ENCODE measurements around the gene NOC2L.
"Not testable (repeated sequence)": the region's sequence is repeated elsewhere in the genome, so short reads cannot be mapped to it uniquely, and the experiment has no call there.

Gene NOC2L

GRCh38 chr1:995665-996633, 36.9 kb upstream of the NOC2L start:
- no peak for DNase-seq (ENCODE audit: extremely low spot score, insufficient read length, low read depth)
- FAIRE-seq: no peak

GRCh38 chr1:994546-994945, 35.5 kb upstream of the NOC2L start:
- DNase-seq (ENCODE audit: extremely low spot score, insufficient read length, low read depth); FAIRE-seq: not testable (repeated sequence)

DNA sequence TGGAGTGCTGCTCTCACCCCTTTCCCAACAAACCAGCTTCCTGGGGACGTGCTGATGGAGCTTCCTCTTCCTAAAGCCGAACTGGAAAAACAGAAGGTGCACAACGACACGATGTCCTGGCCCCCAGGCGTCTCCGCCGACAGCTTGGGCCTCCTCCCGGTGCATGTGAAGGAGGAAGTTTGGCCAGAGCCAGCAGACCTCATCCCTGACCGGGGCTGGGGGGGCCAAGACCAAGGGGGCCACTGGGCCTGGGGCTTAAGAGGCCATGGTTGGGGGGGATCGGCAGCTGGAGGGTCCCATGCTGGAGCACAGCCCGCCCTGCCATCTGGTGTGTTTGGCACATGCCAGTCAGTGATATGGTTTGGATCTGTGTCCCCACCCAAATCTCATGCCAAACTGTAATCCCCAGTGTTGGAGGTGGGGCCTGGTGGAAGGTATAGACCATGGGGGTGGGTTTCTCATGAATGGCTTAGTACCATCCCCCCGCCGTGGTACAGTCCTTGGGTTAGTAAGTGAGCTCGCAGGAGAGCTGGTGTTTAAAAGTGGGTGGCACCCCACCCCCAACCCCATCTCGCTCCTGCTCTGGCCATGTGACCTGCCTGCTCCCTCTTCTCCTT, 34.4 kb upstream of the NOC2L start:
- FAIRE-seq: no peak
- no peak for DNase-seq (ENCODE audit: extremely low spot score, insufficient read length, low read depth)

GRCh38 chr1:992362-992761, 33.3 kb upstream of the NOC2L start:
- FAIRE-seq: peak; percentile 35
- DNase-seq (ENCODE audit: extremely low spot score, insufficient read length, low read depth): no peak

DNA sequence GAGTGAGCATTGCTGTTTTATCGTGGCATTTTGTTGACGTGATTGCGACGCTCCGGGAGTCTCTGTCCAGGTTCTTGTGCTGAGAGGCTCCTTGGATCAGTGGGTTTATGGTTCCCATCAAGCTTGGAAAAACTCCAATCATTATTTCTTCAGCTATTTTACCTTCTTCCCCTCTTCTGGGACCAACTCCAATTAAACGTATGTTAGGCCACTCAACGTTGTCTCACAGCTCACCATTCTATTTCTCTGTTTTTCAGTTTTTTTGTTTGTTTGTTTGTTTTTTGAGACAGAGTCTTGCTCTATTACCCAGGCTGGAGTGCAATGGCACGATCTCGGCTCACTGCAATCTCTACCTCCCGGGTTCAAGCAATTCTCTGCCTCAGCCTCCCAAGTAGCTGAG, 32.8 kb upstream of the NOC2L start:
- DNase-seq (ENCODE audit: extremely low spot score, insufficient read length, low read depth): no peak
- no peak for FAIRE-seq

- not testable (repeated sequence) for FAIRE-seq; DNase-seq (ENCODE audit: extremely low spot score, insufficient read length, low read depth)
Observed at GRCh38 chr1:991275-991674, 32.2 kb upstream of the NOC2L start.

GRCh38 chr1:988061-988460, 29.0 kb upstream of the NOC2L start:
- FAIRE-seq; DNase-seq (ENCODE audit: extremely low spot score, insufficient read length, low read depth): not testable (repeated sequence)

DNA sequence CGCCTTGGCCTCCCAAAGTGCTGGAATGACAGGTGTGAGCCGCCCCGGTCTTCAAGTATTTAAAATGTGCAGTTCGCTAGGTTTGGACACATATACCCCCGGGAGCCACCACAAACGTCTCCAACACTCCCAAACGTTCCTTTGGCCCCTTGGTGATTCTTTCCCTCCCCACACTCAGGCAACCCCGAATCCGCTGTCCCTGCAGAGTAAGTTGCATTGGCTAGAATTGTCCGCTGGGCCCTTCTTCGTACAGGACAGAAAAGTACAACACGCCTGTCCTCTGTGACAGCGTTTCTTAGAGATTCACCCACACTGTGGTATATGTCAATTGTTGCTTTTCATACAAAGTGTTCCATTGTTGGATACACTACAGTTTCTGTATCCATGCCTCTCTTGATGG, 26.1 kb upstream of the NOC2L start:
- no peak for FAIRE-seq
- no peak for DNase-seq (ENCODE audit: extremely low spot score, insufficient read length, low read depth)

- FAIRE-seq: no peak
Observed at GRCh38 chr1:984476-984814, 25.4 kb upstream of the NOC2L start.

GRCh38 chr1:983798-984475, 24.9 kb upstream of the NOC2L start:
- FAIRE-seq: no peak
- no peak for DNase-seq (ENCODE audit: extremely low spot score, insufficient read length, low read depth)

More at GRCh38 chr1:984476-984814, 25.4 kb upstream of the NOC2L start:
- no peak for DNase-seq (ENCODE audit: extremely low spot score, insufficient read length, low read depth)

DNA sequence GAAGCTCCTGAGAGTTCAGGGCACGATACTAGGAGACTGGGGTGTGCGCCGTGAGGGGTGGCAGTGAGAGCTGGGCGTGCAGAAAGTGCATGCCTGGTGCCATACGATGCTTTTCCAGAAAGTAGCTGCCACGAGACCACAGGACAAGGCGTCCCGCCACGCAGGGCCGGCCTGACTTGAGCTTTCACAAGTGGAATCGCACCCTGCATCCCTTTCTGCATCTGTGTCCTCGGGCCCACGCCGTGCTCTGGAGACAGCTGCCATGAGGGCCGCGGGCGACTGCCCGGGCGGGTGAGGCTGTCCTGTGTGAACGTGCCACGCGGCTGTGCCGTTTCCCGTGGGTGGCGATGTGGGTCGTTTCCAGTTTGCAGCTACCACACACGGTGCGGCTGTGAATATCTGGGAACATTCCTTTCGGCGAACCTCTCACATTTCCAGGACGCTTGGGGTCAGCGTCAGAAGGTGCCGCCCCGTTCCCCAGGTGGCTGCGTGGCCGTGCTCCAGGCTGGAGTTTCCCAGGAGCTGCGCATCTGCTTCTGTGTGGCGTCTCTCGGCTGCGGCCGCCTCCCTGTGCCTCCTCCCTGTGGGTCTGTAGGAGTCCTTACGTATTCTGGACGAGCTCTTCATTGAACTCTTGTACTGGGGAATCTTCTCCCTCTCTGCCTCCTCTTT, 23.8 kb upstream of the NOC2L start:
- DNase-seq (ENCODE audit: extremely low spot score, insufficient read length, low read depth) (no peak), FAIRE-seq (no peak)

DNA sequence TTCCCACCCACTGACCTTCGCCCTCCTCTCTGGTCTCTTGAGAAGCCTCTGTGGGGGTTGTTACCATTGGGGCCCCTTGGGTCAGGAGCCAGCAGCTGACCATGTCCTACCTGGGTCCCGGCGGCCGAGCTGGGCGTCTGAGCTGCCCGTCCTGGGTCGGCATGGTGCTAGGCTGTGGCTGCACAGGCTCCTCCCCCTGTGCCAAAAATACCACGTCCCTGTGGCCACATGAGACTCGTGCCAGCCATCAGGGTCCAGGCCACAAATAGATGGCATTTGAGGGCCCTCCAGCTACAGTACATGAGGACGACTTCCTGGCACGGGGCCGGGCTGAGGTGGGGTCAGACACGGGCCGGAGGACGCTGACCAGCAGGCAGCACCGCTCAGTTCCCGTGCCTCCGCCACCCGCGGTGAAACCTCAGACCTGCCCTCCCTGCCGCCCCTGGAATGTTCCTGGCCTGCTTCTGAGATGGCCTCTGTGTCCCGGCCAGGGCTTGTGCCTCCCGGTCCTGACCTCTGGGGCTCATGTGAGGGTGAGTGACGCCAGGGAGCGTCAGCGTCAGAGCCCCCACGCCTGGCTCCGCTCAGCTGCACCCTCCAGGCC, 23.0 kb upstream of the NOC2L start, which contains the start of gene PERM1:
Gene PERM1 (minus strand): TSS at position 139 of the 604 bp plus-strand sequence. CDS start 1,064 bp downstream, outside the sequence.
- no peak for FAIRE-seq
- no peak for DNase-seq (ENCODE audit: extremely low spot score, insufficient read length, low read depth)

GRCh38 chr1:981491-981954, 22.5 kb upstream of the NOC2L start:
- FAIRE-seq (no peak), DNase-seq (ENCODE audit: extremely low spot score, insufficient read length, low read depth) (no peak)

DNA sequence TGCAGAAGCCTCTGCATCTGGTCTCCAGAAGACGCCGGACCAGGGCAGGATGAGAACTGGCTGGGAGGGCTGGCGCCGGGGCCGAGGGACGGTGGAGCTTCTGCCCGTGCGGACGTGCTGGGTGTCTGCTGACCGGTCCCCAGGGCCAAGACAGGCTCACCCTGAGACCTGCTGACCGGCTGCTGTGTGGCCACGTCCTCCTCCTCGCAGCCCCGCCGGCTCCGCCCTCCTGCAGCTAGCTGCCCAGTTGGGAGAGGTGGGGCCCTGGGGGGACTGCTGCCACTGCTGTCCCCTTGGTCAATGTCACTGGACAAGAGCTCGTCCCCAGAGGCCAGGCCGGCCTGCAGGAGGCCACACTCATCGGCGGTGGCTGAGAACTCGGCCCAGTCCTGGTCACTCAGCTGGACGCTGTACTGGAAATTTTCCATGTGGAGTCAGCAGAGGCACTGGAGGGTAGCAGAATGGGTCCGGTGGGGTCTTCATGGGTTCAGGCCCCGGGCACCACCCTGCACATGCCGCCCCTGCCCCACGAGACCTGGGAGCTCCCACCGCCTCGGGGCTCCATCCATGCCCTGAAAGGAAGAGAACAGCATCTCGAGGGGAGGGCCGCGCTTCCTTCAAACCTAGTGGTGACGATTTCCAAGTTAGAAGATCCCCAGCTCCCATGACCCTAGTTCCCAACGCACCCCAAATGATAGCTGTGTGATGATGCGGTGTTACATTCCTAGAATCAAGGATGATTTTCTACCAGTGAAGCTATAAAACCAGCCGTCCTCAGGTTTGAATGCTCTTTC, 21.7 kb upstream of the NOC2L start:
- FAIRE-seq: no peak
- DNase-seq (ENCODE audit: extremely low spot score, insufficient read length, low read depth): no peak

DNA sequence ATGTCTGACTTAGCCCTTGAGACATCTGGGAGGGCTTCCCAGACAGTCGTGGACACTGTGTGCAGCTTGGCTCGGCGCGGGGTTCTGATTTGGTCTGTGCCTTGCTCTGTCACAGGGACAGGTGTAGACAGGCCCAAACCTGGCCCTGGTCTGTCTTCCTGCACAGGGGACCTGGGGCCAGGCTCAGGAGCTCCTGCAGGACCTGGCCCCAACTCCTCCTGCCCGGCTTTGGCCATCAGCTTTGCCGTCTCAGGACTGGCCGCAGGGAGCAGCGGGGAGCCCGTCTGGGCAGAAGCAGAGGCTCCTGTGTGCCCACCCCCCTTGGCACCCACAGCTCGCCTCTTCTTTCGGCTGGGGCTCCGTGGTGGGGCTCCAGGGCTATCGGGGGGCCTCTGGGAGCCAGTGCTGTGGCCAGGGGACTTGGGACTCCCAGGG, 21.1 kb upstream of the NOC2L start:
- DNase-seq (ENCODE audit: extremely low spot score, insufficient read length, low read depth): no peak
- no peak for FAIRE-seq

GRCh38 chr1:979744-980072, 20.7 kb upstream of the NOC2L start:
- FAIRE-seq: no peak

DNA sequence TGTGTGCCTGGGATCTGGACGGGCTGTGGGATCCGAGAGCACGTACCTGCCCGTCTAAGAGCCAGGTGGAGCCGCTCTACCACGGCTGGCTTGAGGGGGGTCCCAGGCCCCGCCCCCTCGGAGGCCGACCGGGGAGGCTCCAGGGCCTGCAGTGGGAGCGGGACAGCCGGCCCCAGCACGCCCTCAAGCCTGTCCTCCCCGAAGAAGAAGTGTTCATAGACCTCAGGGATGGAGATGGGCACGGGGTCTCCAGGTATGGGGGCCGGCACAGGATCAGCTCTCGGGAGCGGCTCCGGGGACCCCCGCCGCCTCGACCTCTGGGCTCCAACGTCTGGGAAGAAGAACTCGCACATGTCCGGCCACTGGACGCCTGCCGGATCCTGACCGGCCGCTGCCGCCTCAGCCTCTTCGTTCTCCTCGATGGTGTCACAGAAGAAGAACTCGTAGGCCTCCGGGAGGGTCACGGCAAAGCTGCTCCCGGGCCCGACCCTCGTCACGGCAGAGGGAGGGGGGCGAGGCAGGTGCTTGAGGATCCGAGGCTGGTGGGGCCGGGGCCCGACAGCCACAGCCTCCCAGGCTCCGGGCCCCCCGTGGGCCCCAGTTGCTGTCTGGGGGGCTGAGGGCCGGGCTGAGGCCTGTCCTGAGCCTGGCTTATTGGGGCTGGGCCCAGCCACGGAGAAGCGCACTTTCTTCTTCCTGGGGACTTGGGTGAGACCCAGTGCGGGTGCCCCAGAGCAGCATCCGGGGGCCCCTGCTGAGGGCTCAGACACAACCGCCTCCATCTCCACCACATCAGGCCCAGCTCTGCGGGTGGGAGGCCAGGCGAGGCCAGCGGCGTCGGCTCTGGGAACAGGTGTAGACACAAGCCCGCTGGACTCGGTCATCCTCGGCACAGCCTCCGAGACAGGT, 20.0 kb upstream of the NOC2L start:
- DNase-seq (ENCODE audit: extremely low spot score, insufficient read length, low read depth): no peak
- FAIRE-seq: no peak

More at GRCh38 chr1:979744-980072, 20.7 kb upstream of the NOC2L start:
- no peak for DNase-seq (ENCODE audit: extremely low spot score, insufficient read length, low read depth)
